ENCODE measurements around the gene COG5.
"Not testable (repeated sequence)": the region's sequence is repeated elsewhere in the genome, so short reads cannot be mapped to it uniquely, and the experiment has no call there.

The COG5 gene

GRCh38 chr7:107555893-107556292 is 7.8 kb downstream of the COG5 start:
- no peak for TF ChIP-seq ZFP3 (CRISPR knock-in tag; IDR thresholded peaks at IDR 0.05)
- TF ChIP-seq ZNF565 (CRISPR knock-in tag; conservative IDR thresholded peaks at IDR 0.05; ENCODE audit: low read depth) = no peak
- no peak for ATAC-seq

- no peak for ATAC-seq
Observed at GRCh38 chr7:107551936-107552335, 11.8 kb downstream of the COG5 start.

GRCh38 chr7:107544848-107545591 is 18.7 kb downstream of the COG5 start:
- ATAC-seq = no peak
- TF ChIP-seq ZNF565 (CRISPR knock-in tag; conservative IDR thresholded peaks at IDR 0.05; ENCODE audit: low read depth) = no peak

More at GRCh38 chr7:107551936-107552335, 11.8 kb downstream of the COG5 start:
- TF ChIP-seq RARB (CRISPR knock-in tag; IDR thresholded peaks at IDR 0.05) (no peak), GLIS3 (CRISPR knock-in tag; IDR thresholded peaks at IDR 0.05) (no peak), OSR1 (CRISPR knock-in tag; IDR thresholded peaks at IDR 0.05) (no peak), SNAI2 (CRISPR knock-in tag; IDR thresholded peaks at IDR 0.05) (no peak), PPARA (CRISPR knock-in tag; IDR thresholded peaks at IDR 0.05; ENCODE audit: borderline replicate concordance) (no peak), ZC3H10 (CRISPR knock-in tag; IDR thresholded peaks at IDR 0.05) (no peak), TCF4 (CRISPR knock-in tag; IDR thresholded peaks at IDR 0.05; ENCODE audit: borderline replicate concordance) (no peak), ZFP30 (CRISPR knock-in tag; IDR thresholded peaks at IDR 0.05) (no peak), CSRNP3 (CRISPR knock-in tag; IDR thresholded peaks at IDR 0.05) (no peak), ZNF8 (CRISPR knock-in tag; IDR thresholded peaks at IDR 0.05) (no peak), ZFP3 (CRISPR knock-in tag; IDR thresholded peaks at IDR 0.05) (no peak)

GRCh38 chr7:107543338-107543993 is 20.3 kb downstream of the COG5 start:
- ATAC-seq = no peak
- TF ChIP-seq BACH2 (CRISPR knock-in tag; IDR thresholded peaks at IDR 0.05; ENCODE audit: borderline replicate concordance) = no peak
- TF ChIP-seq ISL1 (CRISPR knock-in tag; IDR thresholded peaks at IDR 0.05) = no peak
- no peak for TF ChIP-seq CSRNP3 (CRISPR knock-in tag; IDR thresholded peaks at IDR 0.05)
- TF ChIP-seq TCF4 (CRISPR knock-in tag; IDR thresholded peaks at IDR 0.05; ENCODE audit: borderline replicate concordance) = no peak
- no peak for TF ChIP-seq CSDC2 (CRISPR knock-in tag; IDR thresholded peaks at IDR 0.05)
- no peak for TF ChIP-seq TSHZ2 (CRISPR knock-in tag; IDR thresholded peaks at IDR 0.05)

- no peak for ATAC-seq
- TF ChIP-seq ZNF565 (CRISPR knock-in tag; conservative IDR thresholded peaks at IDR 0.05; ENCODE audit: low read depth) (no peak), ESRRG (CRISPR knock-in tag; IDR thresholded peaks at IDR 0.05) (no peak), ZNF70 (CRISPR knock-in tag; IDR thresholded peaks at IDR 0.05) (no peak), SNAI2 (CRISPR knock-in tag; IDR thresholded peaks at IDR 0.05) (no peak), RARB (CRISPR knock-in tag; IDR thresholded peaks at IDR 0.05) (no peak), BACH2 (CRISPR knock-in tag; IDR thresholded peaks at IDR 0.05; ENCODE audit: borderline replicate concordance) (no peak), ZNF8 (CRISPR knock-in tag; IDR thresholded peaks at IDR 0.05) (no peak), TSHZ2 (CRISPR knock-in tag; IDR thresholded peaks at IDR 0.05) (no peak), GLIS3 (CRISPR knock-in tag; IDR thresholded peaks at IDR 0.05) (no peak), ZFP30 (CRISPR knock-in tag; IDR thresholded peaks at IDR 0.05) (no peak), ZFP3 (CRISPR knock-in tag; IDR thresholded peaks at IDR 0.05) (no peak), TCF4 (CRISPR knock-in tag; IDR thresholded peaks at IDR 0.05; ENCODE audit: borderline replicate concordance) (no peak), TOX (CRISPR knock-in tag; IDR thresholded peaks at IDR 0.05; ENCODE audit: borderline replicate concordance) (no peak), ISL1 (CRISPR knock-in tag; IDR thresholded peaks at IDR 0.05) (no peak), ZC3H10 (CRISPR knock-in tag; IDR thresholded peaks at IDR 0.05) (no peak)
Observed at GRCh38 chr7:107538001-107538400, 25.7 kb downstream of the COG5 start.

GRCh38 chr7:107537228-107537627 is 26.5 kb downstream of the COG5 start:
- ATAC-seq = not testable (repeated sequence)
